Activated CD4-positive, alpha-beta T cell treated with anti-CD3 and anti-CD28 coated beads for 48 hours (primary cell): ENCODE measurements around the gene PUSL1.

Source experiments
- DNase-seq: peaks from one replicate; pipeline ENCODE4 v3.0.0-alpha.2; 2020

PUSL1 gene

GRCh38 chr1:1307923-1308755, at the start of gene PUSL1, which contains the start of gene ACAP3:
Gene PUSL1, plus strand, starts transcription at chr1:1308597. Its CDS starts 47 bp downstream, at chr1:1308644.
Gene ACAP3, minus strand, starts transcription at chr1:1307930. Its CDS starts 115 bp downstream, at chr1:1307815.
- peak; percentile 92 for DNase-seq

GRCh38 chr1:1259119-1259488, 49.3 kb upstream of the PUSL1 start:
- no peak for DNase-seq

- DNase-seq, result no peak
These were observed 48.9 kb upstream of the PUSL1 start for GRCh38 chr1:1259540-1259939.

GRCh38 chr1:1259951-1260600, 48.3 kb upstream of the PUSL1 start:
- no peak for DNase-seq

GRCh38 chr1:1260843-1261560, 47.4 kb upstream of the PUSL1 start:
- DNase-seq, result no peak

GRCh38 chr1:1262071-1262470, 46.3 kb upstream of the PUSL1 start:
- no peak for DNase-seq

GRCh38 chr1:1262758-1263157, 45.6 kb upstream of the PUSL1 start:
- DNase-seq, result no peak

GRCh38 chr1:1264026-1264425, 44.4 kb upstream of the PUSL1 start:
- no peak for DNase-seq

- DNase-seq, result no peak
These were observed 43.5 kb upstream of the PUSL1 start for GRCh38 chr1:1264868-1265272.

GRCh38 chr1:1267488-1268283, 40.7 kb upstream of the PUSL1 start:
- no peak for DNase-seq

- no peak for DNase-seq
These were observed 40.1 kb upstream of the PUSL1 start for GRCh38 chr1:1268284-1268682.

- no peak for DNase-seq
These were observed 37.6 kb upstream of the PUSL1 start for GRCh38 chr1:1270813-1271212.

- no peak for DNase-seq
These were observed 35.8 kb upstream of the PUSL1 start for GRCh38 chr1:1272341-1273208.

GRCh38 chr1:1273209-1273511, 35.2 kb upstream of the PUSL1 start:
- no peak for DNase-seq

GRCh38 chr1:1273512-1274298, 34.7 kb upstream of the PUSL1 start, which contains the start of gene UBE2J2:
Gene UBE2J2, minus strand, starts transcription at chr1:1273854. Its CDS starts 5,862 bp downstream, at chr1:1267992.
- peak; percentile 96 for DNase-seq

- no peak for DNase-seq
These were observed 34.0 kb upstream of the PUSL1 start for GRCh38 chr1:1274299-1274930.

- DNase-seq, result no peak
These were observed 33.4 kb upstream of the PUSL1 start for GRCh38 chr1:1274931-1275431.

GRCh38 chr1:1275836-1276235, 32.6 kb upstream of the PUSL1 start:
- DNase-seq, result no peak

- no peak for DNase-seq
These were observed 29.8 kb upstream of the PUSL1 start for GRCh38 chr1:1278620-1279019.

- DNase-seq, result no peak
These were observed 29.4 kb upstream of the PUSL1 start for GRCh38 chr1:1279028-1279427.
